Subcutaneous abdominal adipose tissue (tissue), 5 donors: ENCODE measurements around the gene FAM114A2.
"Not testable (repeated sequence)": the region's sequence is repeated elsewhere in the genome, so short reads cannot be mapped to it uniquely, and the experiment has no call there.

Source experiments
- H3K27ac ChIP-seq: one replicate; pipeline ENCODE4 v1.7.0; 2013; ENCODE audit warnings: low read depth, mild to moderate bottlenecking, inconsistent platforms, low read length, moderate library complexity
- H3K27me3 ChIP-seq, 5 donors: one replicate each; pipeline ENCODE4 v1.7.0; 2013; ENCODE audit warnings: low read length in 5 of 5, inconsistent platforms in 1 of 5; ENCODE audit not compliant: control insufficient read depth in 5 of 5, insufficient read depth in 4 of 5
- H3K36me3 ChIP-seq, 5 donors: one replicate each; pipeline ENCODE4 v1.7.0; 2013; ENCODE audit warnings: low read length in 5 of 5; ENCODE audit not compliant: control insufficient read depth in 5 of 5, insufficient read depth in 5 of 5
- H3K4me1 ChIP-seq, 5 donors: one replicate each; pipeline ENCODE4 v1.7.0; 2013; ENCODE audit warnings: low read length in 5 of 5, mild to moderate bottlenecking in 3 of 5, moderate library complexity in 1 of 5; ENCODE audit not compliant: control insufficient read depth in 5 of 5, insufficient read depth in 5 of 5
- H3K4me3 ChIP-seq, 5 donors: one replicate each; pipeline ENCODE4 v1.7.0; 2013; ENCODE audit warnings: low read length in 5 of 5, low read depth in 1 of 5
- H3K9ac ChIP-seq, 5 donors: one replicate each; pipeline ENCODE4 v1.7.0; 2013; ENCODE audit warnings: low read length in 5 of 5, mild to moderate bottlenecking in 4 of 5, moderate library complexity in 3 of 5
- H3K9me3 ChIP-seq, 5 donors: one replicate each; pipeline ENCODE4 v1.7.0; 2013; ENCODE audit warnings: low read length in 5 of 5; ENCODE audit not compliant: control insufficient read depth in 5 of 5
- donor health status: healthy.
- donor health status: healthy.
- donor health status: healthy.
- donor health status: healthy.
- donor health status: healthy.

Gene FAM114A2

DNA sequence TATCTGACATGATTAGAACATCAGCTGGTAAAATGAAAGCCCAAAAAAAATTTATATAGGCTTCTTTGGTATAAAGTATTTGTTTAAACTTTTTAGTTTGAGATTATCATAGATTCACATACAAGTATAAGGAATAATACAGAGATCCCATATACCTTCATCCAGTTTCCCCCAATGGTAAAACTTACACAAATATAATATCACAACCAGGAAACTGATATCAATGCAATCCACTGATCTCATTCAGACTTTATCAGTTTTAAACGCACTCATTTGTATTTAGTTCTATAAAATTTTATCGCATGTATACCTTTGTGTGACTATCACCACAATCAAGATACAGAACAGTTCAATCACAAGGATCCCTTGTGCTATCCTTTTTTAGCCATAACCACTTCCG lies 3.8 kb downstream of the FAM114A2 start:
- Histone ChIP-seq H3K9ac (no peak overlapping the region), H3K27me3 (no peaks in the 10 kb centered on the region), H3K36me3 (peaks cover 3 to 19% (median 10%) of the 10 kb centered on the region in 5 donors), H3K27ac (no peak overlapping the region), H3K9me3 (no peaks in the 10 kb centered on the region), H3K4me3 (no peak overlapping the region), H3K4me1 (peaks cover 3 to 25% (median 21%) of the 10 kb centered on the region in 5 donors)

GRCh38 chr5:154031937-154032489 lies 6.7 kb downstream of the FAM114A2 start:
- no peak overlapping the region for H3K9ac ChIP-seq
- H3K36me3 ChIP-seq = peaks cover 20 to 40% (median 31%) of the 10 kb centered on the region in 5 donors

DNA sequence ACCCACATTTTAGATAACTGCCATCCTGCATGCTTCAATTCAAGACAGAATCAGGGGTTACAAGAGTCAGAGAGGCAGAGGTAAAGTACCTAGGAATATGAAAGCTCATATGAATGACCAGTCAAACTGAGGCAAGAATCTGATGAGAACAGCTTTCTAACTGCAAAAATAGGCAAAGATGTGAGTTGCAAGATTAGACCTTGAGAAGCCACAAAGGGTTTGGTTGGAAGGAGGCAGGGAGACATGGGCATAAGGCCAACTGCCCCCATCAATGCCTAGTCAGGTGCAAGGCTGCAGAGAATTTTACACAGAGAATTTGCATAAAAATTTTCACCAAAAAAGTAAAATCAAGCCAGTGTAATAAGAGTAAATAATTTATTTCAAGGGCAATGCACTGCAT lies 12.8 kb downstream of the FAM114A2 start:
- peaks cover 34 to 46% (median 40%) of the 10 kb centered on the region in 5 donors for H3K36me3 ChIP-seq
- no peaks in the 10 kb centered on the region for H3K27me3 ChIP-seq
- no peaks in the 10 kb centered on the region for H3K4me1 ChIP-seq
- no peak overlapping the region for H3K4me3 ChIP-seq
- H3K9me3 ChIP-seq = no peaks in the 10 kb centered on the region
- H3K9ac ChIP-seq = no peak overlapping the region
- no peak overlapping the region for H3K27ac ChIP-seq

More at GRCh38 chr5:154031937-154032489, 6.7 kb downstream of the FAM114A2 start:
- Histone ChIP-seq H3K4me1 (peaks cover 0 to 8% (median 0%) of the 10 kb centered on the region in 5 donors), H3K27ac (no peak overlapping the region), H3K9me3 (no peaks in the 10 kb centered on the region), H3K27me3 (no peaks in the 10 kb centered on the region), H3K4me3 (no peak overlapping the region)

DNA sequence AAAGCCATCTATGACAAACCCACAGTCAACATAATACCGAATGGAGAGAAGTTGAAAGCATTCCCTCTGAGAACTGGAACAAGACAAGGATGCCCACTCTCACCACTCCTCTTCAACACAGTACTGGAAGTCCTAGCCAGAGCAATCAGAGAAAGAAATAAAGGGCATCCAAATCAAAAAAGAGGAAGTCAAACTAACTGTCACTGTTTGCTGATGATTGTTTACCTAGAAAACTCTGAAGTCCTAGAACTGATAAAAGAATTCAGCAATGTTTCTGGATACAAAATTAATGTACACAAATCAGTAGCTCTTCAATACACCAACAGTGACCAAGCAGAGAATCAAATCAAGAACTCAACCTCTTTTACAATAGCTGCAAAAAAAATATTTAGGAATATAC lies 19.8 kb downstream of the FAM114A2 start:
- H3K9ac ChIP-seq, H3K27ac ChIP-seq, H3K27me3 ChIP-seq, H3K9me3 ChIP-seq, H3K4me1 ChIP-seq, H3K4me3 ChIP-seq: not testable (repeated sequence)
- peaks cover 12 to 29% (median 22%) of the 10 kb centered on the region in 5 donors for H3K36me3 ChIP-seq

DNA sequence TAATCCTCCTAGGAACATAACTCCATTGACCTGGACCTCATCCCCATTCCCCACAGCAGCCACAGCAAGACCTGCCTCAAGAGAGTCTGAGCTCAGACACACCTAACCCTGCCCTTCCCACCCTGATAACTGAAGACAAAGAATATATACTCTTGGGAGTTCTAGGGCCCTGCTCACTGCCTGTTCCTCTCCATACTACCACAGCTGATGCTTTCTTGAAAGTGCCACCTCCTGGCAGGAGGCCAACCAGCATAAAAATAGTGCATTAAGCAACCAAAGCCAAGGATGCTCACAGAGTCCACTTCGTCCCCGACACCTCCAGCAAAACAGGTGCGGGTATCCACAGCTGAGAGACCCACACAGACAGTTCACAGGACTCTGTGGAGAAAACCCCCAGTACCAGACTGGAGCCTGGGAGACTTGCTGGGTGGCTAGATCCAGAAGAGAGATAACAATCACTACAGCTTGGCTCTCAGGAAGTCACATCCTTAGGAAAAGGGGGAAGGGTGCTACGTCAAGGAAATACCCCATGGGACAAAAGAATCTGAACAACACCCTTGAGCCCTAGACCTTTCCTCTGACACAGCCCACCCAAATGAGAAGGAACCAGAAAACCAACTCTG lies 23.5 kb downstream of the FAM114A2 start:
- Histone ChIP-seq H3K27ac (no peak overlapping the region), H3K9me3 (peaks cover 0 to 4% (median 0%) of the 10 kb centered on the region in 5 donors), H3K27me3 (no peaks in the 10 kb centered on the region), H3K9ac (no peak overlapping the region), H3K4me3 (no peak overlapping the region), H3K4me1 (no peaks in the 10 kb centered on the region), H3K36me3 (peaks cover 19 to 40% (median 31%) of the 10 kb centered on the region in 5 donors)

GRCh38 chr5:154010660-154011059 lies 28.1 kb downstream of the FAM114A2 start:
- Histone ChIP-seq H3K36me3 (peaks cover 15 to 44% (median 30%) of the 10 kb centered on the region in 5 donors), H3K27me3 (no peaks in the 10 kb centered on the region), H3K9me3 (peaks cover 0 to 4% (median 0%) of the 10 kb centered on the region in 5 donors), H3K9ac (no peak overlapping the region), H3K4me3 (no peak overlapping the region), H3K27ac (no peak overlapping the region), H3K4me1 (no peaks in the 10 kb centered on the region)

- Histone ChIP-seq H3K4me1 (peaks cover 0 to 14% (median 0%) of the 10 kb centered on the region in 5 donors), H3K36me3 (peaks cover 13 to 43% (median 18%) of the 10 kb centered on the region in 5 donors), H3K4me3 (no peak overlapping the region), H3K27ac (no peak overlapping the region), H3K27me3 (no peaks in the 10 kb centered on the region), H3K9me3 (no peaks in the 10 kb centered on the region), H3K9ac (no peak overlapping the region)
Observed at GRCh38 chr5:154005648-154006047, 33.1 kb downstream of the FAM114A2 start.

DNA sequence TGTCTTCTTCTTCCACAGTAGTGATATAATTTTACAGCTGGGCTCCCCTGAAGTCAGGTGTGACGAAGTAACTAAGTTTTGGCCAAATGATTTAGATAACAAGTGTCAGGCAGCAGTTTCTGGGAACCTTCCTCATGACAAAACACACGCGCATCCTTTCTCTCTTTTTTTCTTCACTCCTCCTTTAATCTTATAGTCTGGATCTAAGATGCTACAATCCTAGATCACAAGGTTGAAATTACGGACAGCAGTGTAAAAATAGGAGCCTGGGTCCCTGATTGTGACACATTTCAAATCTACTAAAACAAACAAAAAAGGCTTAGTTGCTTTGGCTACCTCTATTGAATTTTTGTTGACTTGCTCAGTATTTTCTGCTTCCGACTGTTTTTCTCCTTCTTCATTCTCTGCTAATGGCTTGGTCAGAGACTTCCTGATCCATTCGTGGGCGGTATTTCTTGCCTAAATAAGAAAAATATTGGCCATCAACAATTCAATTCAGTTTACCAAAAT lies 36.1 kb downstream of the FAM114A2 start:
- H3K27ac ChIP-seq = peak overlapping the region; percentile 49

GRCh38 chr5:154002093-154002492 lies 36.6 kb downstream of the FAM114A2 start:
- peaks cover 9 to 43% (median 27%) of the 10 kb centered on the region in 5 donors for H3K36me3 ChIP-seq
- no peak overlapping the region for H3K4me3 ChIP-seq
- H3K27ac ChIP-seq = peak overlapping the region; percentile 71
- H3K9ac ChIP-seq = no peak overlapping the region
- peaks cover 0 to 14% (median 0%) of the 10 kb centered on the region in 5 donors for H3K4me1 ChIP-seq
- H3K9me3 ChIP-seq = no peaks in the 10 kb centered on the region
- no peaks in the 10 kb centered on the region for H3K27me3 ChIP-seq

More for the DNA sequence above, 36.1 kb downstream of the FAM114A2 start:
- H3K9ac ChIP-seq = no peak overlapping the region
- peaks cover 5 to 42% (median 26%) of the 10 kb centered on the region in 5 donors for H3K36me3 ChIP-seq
- H3K9me3 ChIP-seq = no peaks in the 10 kb centered on the region
- no peak overlapping the region for H3K4me3 ChIP-seq
- peaks cover 0 to 14% (median 0%) of the 10 kb centered on the region in 5 donors for H3K4me1 ChIP-seq
- no peaks in the 10 kb centered on the region for H3K27me3 ChIP-seq

- H3K4me3 ChIP-seq = no peak overlapping the region
- peaks cover 11 to 51% (median 29%) of the 10 kb centered on the region in 5 donors for H3K36me3 ChIP-seq
- H3K27ac ChIP-seq = peak overlapping the region; percentile 71
- H3K9me3 ChIP-seq = no peaks in the 10 kb centered on the region
- no peak overlapping the region for H3K9ac ChIP-seq
- H3K27me3 ChIP-seq = no peaks in the 10 kb centered on the region
- H3K4me1 ChIP-seq = peaks cover 0 to 14% (median 0%) of the 10 kb centered on the region in 5 donors
Observed at GRCh38 chr5:154000703-154001102, 38.0 kb downstream of the FAM114A2 start.
